ENCODE measurements around the gene ENDOU. TPM values are rescaled to one million over a fixed set of nuclear protein-coding genes. Genes with fewer than 3 reads are reported as not detected.
"Not testable (repeated sequence)": the region's sequence is repeated elsewhere in the genome, so short reads cannot be mapped to it uniquely, and the experiment has no call there.

Gene ENDOU
- total RNA-seq, 1 experiment from 2014 or later = not detected

GRCh38 chr12:47667935-47668334 lies 57.4 kb downstream of the ENDOU start:
- H3K36me3 ChIP-seq = peaks cover 75% of the 10 kb centered on the region
- H3K4me1 ChIP-seq; H3K27ac ChIP-seq; H3K27me3 ChIP-seq; DNase-seq; H3K4me3 ChIP-seq; H3K9me3 ChIP-seq (replicated peaks): not testable (repeated sequence)

Other genes with a start within 250 kb of the ENDOU start
- 56.4 and 70.0 TPM in 2 replicates for gene RPAP3, start 19.5 kb downstream of the ENDOU start, total RNA-seq (2014; rRNA removed; shearing (Covaris generic))
- gene RAPGEF3, start 33.4 kb upstream of the ENDOU start, total RNA-seq (2014; rRNA removed; shearing (Covaris generic)) = 0.49 and 0.68 TPM in 2 replicates
- gene SLC48A1, start 47.7 kb upstream of the ENDOU start, total RNA-seq (2014; rRNA removed; shearing (Covaris generic)) = 1.1 and 1.4 TPM in 2 replicates
- 34.9 and 37.1 TPM in 2 replicates for gene HDAC7, start 94.4 kb upstream of the ENDOU start, total RNA-seq (2014; rRNA removed; shearing (Covaris generic))
- gene VDR, start 179.5 kb upstream of the ENDOU start, total RNA-seq (2014; rRNA removed; shearing (Covaris generic)) = 0.10 TPM in 1 of 2 replicates, not detected in the other
- gene TMEM106C, start 238.1 kb upstream of the ENDOU start, total RNA-seq (2014; rRNA removed; shearing (Covaris generic)) = 126 and 145 TPM in 2 replicates

Measured in SJCRH30 (cell line).